NCI-H345 treated with DMSO at 0.1 percent for 48 hours (cell line): ENCODE measurements around the gene NPFF.
A peak's percentile ranks its signal among the peaks of the same experiment; 100 is the strongest.
"Not testable (repeated sequence)": the region's sequence is repeated elsewhere in the genome, so short reads cannot be mapped to it uniquely, and the experiment has no call there.

Source experiments
- DNase-seq: peaks from one replicate; lab custom pipeline; 2025; ENCODE audit not compliant: unreplicated experiment; lab: John Stamatoyannopoulos, UW

The NPFF gene

DNA sequence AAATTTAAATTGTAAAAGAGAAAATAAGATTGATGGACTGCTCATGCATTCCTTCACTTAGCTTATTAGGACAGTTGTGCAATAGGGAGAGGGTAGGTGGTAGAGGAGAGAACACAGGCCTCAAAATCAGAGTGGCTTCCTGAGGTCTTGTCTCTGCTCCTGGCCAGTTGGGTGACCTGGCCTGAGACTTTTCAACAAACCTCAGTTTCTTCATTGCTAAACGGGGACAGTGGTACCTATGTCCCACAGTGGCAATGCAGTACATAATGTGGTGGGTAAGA is 10.6 kb downstream of the NPFF start:
- DNase-seq, result no peak

DNA sequence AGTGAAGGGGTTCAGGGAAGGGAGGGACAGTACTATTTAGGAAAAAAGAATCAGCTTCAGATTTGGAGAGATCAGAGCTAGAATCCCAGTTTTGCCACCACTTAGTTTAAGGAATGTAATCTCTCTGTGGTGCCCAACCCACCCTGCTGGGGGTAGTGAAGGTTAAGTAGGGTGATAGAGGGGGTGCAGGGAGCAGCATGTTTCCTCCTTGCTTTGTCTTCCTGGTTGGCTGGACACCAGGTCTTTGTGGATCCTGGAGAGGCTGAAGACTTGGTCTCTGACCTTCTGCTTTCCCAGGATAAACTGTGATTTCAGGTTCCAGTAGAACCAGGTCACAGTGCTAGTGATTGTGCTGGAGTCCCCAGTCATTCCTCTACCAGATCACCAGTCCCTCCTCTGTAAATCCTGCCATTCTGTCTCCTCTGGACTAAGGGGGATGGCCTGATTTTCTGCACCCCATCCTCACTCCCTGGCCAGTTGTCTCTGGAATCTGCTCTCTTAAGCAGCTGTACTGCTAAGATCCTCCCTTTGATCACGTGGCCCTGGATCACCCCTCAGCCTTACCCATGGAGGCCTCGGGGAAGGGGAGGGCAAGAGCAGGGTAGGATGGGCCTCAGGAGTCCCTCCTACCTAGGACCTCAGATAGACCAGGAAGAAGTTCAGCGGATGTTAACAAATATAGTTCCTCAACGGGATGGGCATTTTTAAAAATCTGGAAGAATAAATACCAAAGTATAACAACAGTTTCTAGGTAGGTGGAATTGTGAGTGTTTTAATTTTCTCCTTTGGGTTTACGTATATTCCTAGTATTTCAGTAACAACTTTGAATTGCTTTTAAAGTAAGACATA is 11.2 kb downstream of the NPFF start:
- no peak for DNase-seq

DNA sequence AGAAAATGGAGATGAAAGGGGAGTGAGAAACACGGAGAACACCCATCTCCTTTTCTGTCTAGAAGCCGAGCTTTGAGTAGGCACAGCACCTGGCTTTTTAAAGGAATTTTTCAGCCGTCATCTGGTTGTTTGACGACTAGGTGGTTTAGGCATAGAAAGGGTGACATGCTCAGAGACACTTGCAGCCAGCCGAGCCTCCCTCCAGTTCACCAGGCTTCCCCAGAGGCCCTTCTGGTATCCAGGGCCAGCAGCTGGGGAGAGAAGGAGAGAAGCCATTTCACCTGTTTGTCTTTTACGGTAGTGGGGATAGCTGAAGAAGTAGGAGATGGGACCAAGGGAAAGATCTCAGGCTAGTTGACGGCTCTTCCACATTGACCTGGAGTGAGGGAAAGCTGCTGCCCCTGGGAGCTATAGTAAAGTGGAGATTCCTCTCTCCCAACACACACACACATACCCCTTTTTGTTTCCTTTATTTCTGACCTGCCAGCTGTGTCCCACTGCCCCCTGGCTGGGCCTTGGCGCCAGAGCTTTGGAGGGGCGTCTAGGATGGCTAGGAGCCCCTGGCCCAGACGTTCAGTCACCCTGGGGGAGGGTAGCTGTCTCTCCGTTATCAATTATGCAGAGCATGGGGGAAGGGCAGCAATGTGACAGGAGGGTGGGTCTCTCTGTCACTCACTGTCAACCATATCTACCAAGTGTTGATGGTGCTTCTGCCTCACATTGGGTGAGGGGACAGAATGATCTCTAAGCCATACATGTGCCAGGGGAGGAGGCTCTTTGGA is 13.5 kb downstream of the NPFF start:
- DNase-seq, result no peak

GRCh38 chr12:53492830-53493609 is 14.3 kb downstream of the NPFF start:
- DNase-seq, result peak; percentile 74

DNA sequence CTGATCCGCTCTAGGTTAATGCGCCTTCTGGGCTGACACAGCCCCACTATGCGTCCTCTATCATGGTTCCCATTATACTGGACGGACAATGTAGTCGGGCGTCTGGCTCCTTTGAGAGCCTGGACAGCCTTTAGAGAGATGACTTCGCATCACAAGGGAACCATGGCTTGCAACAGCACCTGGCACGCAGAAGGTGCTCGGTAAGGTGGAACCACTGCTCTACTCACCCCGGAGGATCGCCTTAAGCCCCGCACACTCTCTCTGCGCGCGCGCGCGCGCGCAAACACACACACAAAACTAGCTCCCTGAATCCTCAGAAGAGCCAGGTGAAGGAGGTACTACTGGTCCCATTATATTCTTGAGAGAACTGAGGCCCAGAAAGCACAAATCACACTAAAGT is 15.1 kb downstream of the NPFF start:
- DNase-seq, result no peak

DNA sequence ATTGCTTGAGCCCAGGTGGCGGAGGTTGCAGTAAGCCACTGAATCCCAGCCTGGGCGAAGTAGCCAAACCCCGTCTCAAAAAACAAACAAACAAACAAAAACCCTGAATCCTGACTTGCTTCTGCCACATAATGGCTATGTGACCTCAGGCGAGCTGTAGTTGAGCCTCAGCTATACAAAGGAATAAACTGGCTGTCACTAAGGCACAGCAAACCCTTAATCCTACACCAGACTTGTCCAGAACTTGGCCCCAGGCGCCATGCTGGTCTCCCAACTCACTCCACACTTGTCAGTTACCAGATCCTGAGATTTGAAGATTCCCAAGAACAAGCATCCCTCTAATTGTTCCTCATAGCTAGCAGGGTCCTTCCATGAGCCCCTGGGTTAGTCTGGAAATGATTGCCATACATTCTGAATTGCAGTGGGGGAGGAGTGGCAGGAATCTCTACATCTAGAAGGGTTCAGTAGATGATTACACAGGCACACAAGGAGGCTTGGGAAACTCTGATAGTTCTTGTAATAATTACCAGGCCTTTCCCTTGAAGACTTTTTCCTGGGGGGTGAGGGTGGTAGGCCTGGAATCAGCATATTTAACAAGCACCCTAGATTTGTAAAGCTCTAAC is 17.9 kb downstream of the NPFF start:
- no peak for DNase-seq

DNA sequence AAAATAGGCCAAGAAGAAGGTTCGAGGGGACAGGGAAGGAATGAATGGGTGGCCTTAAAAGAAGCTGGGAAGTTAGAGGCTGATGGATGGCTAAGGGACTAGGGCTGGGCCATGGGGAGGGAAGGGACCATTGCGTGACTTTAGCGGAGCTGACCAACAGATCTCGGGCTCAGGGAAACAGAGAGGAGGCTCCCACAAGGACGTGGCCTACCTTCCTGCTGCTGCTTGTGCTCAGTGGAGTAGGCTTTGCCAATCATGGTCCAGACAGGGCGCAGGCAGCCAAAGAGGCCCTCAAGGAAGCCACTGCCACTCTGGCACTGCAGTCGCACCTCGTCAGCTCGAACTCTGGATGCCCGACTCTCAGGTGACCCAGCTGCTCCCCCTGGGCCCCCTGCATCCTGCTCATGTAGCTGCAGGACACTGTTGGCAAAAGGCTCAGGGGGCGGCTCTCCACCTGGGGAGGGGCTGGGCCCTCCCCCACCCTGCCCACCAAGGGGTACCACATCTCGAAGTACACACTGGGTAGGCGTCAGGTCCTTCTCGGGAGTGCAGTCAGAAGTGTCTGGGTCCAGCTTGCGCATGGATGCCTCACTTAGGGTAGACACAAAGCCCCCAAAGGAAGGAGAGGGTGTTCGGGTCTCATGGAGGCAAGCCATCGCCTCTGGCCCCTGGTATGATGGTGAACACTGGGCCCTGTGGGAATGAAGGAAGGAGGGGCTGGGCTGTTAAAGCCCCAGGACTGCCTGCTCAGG is 20.4 kb downstream of the NPFF start:
- no peak for DNase-seq

DNA sequence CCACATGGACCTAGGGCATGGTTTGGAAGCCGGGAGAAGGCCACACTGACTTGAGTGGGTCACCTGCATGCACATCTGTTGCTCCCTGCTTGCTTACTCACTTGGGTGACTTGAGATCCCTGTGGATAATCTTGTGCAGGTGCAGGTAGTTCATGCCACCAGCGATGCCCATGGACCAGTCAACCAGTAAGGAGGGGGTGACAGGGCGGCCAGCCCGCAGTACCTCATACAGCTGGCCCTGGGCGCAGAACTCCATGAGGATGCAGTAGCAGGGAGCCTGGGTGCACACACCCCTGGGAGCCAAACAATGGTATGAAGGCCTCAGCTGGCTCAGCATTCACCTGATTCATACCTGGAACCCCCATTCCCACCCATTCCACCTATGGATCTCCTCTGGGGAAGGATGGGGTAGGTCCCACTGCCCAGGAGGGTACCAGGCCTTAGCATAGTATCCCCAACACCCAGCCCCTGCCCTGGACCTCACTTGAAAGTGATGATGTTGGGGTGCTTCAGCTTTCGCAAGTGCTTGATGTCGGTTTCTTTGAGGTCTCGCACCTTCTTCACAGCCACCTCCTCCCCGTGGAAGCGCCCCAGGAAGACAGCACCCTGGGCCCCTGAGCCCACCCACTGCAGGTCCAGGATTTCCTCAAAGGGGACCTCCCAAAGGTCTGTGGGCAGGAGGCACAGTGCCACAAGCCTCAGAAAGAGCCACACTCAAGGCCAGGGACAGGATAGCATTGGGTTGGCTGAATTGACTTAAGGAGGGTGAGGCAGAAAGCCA is 21.1 kb downstream of the NPFF start:
- no peak for DNase-seq

- DNase-seq, result no peak
Observed at GRCh38 chr12:53484686-53485575, 22.4 kb downstream of the NPFF start.

- no peak for DNase-seq
Observed at GRCh38 chr12:53483979-53484377, 23.3 kb downstream of the NPFF start.

DNA sequence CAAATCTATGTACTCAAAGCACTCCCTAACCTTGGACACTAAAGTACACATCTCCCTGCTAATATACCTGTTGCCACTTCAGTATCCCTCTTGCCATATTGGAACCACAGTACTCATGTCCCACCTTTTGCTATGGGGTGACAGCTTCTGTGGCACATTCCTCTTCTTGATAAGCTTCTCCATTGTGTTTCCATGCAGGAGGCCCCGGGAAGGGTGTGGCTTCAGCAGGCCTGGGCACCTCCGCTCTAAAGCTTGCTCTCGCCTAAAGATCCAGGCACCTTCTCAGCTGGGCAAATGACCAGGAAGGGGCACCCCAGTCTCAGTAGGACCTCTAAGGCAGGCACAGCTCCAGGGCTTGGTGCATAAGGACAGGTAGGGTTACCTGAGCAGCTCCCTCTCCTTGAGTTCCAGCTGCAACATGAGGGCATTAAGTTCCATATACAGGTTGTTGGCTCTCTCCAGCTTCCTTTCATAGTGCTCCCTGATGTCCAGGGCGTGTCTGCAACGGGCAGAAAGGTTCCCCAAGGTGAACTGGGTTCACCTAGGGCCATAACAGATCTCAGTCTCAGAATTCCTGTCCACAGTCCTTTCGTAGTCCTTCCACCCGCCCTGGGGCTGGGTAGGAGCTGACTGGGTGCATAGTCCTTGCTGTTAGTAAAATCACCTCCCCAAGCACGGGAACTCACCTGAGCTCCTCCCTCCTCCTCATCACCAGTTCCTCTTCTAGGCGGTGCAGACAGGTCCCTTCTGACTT is 23.9 kb downstream of the NPFF start:
- DNase-seq, result no peak

- DNase-seq, result no peak
Observed at GRCh38 chr12:53482626-53483168, 24.6 kb downstream of the NPFF start.

GRCh38 chr12:53481939-53482586 is 25.2 kb downstream of the NPFF start:
- DNase-seq, result no peak

DNA sequence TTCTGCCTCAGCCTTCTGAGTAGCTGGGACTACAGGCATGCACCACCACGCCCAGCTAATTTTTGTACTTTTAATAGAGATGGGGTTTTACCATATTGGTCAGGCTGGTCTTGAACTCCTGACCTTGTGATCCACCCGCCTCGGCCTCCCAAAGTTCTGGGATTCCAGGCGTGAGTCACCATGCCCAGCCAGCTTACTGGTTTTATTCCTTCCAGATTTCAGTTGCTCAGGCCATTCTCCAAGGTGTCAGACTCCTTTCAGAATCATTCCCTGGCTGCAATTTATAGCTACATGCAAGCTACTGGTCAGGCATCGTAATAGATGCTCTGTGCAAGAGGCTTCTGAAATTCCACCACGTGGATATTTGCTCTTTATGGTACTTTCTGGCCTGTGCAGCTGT is 25.8 kb downstream of the NPFF start:
- not testable (repeated sequence) for DNase-seq

GRCh38 chr12:53480491-53481442 is 26.5 kb downstream of the NPFF start:
- no peak for DNase-seq

- DNase-seq, result no peak
Observed at GRCh38 chr12:53479331-53479730, 28.0 kb downstream of the NPFF start.
